HAP-1 (cell line): ENCODE results near the gene DPH5.
"Not testable (repeated sequence)": the region's sequence is repeated elsewhere in the genome, so short reads cannot be mapped to it uniquely, and the experiment has no call there.

Experiments used
- DNase-seq, 2 experiments: peaks; one replicate each; pipeline ENCODE4 v3.0.0-alpha.2; 2016 to 2020; ENCODE audit warnings: low spot score in 2 of 2
- H3K27me3 ChIP-seq: fragments of 250-450 bp; sonication (Bioruptor Pico); 2 replicates; pipeline ENCODE4 v1.5.1; 2020; ENCODE audit warnings: low read depth, mild to moderate bottlenecking, moderate library complexity
- H3K36me3 ChIP-seq: fragments of 250-450 bp; sonication (Bioruptor Pico); replicated peaks from 2 replicates; pipeline ENCODE4 v1.5.1; 2020; ENCODE audit warnings: mild to moderate bottlenecking
- H3K4me1 ChIP-seq: fragments of 250-450 bp; sonication (Bioruptor Pico); 2 replicates; pipeline ENCODE4 v1.5.1; 2020; ENCODE audit warnings: mild to moderate bottlenecking
- H3K4me3 ChIP-seq: fragments of 250-450 bp; sonication (Bioruptor Pico); 2 replicates; pipeline ENCODE4 v1.5.1; 2020; ENCODE audit warnings: mild to moderate bottlenecking, moderate library complexity
- H3K9me3 ChIP-seq: fragments of 250-450 bp; sonication (Bioruptor Pico); 2 replicates; pipeline ENCODE4 v1.5.1; 2020; ENCODE audit warnings: mild to moderate bottlenecking, moderate library complexity
- in situ Hi-C: fragments of 300-500 bp; cut with MboI; formaldehyde crosslinking; loops from 3 replicates; pipeline ENCODE4 v1.14.3; 2020; ENCODE audit warnings: low sequenced_read_pairs, inconsistent platforms, mixed read lengths

The DPH5 gene

GRCh38 chr1:100953960-100954730 is 71.4 kb downstream of the DPH5 start:
- Histone ChIP-seq H3K36me3 (no peaks in the 10 kb centered on the region), H3K27me3 (no peaks in the 10 kb centered on the region), H3K4me3 (no peak overlapping the region), H3K9me3 (no peaks in the 10 kb centered on the region), H3K4me1 (peaks cover 22% of the 10 kb centered on the region)
- peak; percentile 52 to 89 for DNase-seq
- in situ Hi-C loops = no loop called here

- H3K4me1 ChIP-seq = peaks cover 23% of the 10 kb centered on the region
- DNase-seq, H3K27me3 ChIP-seq, H3K9me3 ChIP-seq, H3K4me3 ChIP-seq, in situ Hi-C loops, H3K36me3 ChIP-seq: not testable (repeated sequence)
Measured at GRCh38 chr1:100952970-100953369, 72.6 kb downstream of the DPH5 start.

GRCh38 chr1:100952104-100952745 is 73.4 kb downstream of the DPH5 start:
- no peaks in the 10 kb centered on the region for H3K9me3 ChIP-seq
- in situ Hi-C loops = no loop called here
- DNase-seq = no peak
- H3K36me3 ChIP-seq = no peaks in the 10 kb centered on the region; the same call in 1 of the 2 replicates
- no peak overlapping the region for H3K4me3 ChIP-seq
- H3K27me3 ChIP-seq = no peaks in the 10 kb centered on the region
- peaks cover 23% of the 10 kb centered on the region for H3K4me1 ChIP-seq

GRCh38 chr1:100950781-100951180 is 74.8 kb downstream of the DPH5 start:
- no peak for DNase-seq
- no peaks in the 10 kb centered on the region for H3K9me3 ChIP-seq
- H3K4me1 ChIP-seq = peaks cover 23% of the 10 kb centered on the region
- no peak overlapping the region for H3K4me3 ChIP-seq
- no peaks in the 10 kb centered on the region; the same call in 1 of the 2 replicates for H3K36me3 ChIP-seq
- H3K27me3 ChIP-seq = no peaks in the 10 kb centered on the region
- in situ Hi-C loops = no loop called here

- no peaks in the 10 kb centered on the region; the same call in 1 of the 2 replicates for H3K36me3 ChIP-seq
- H3K9me3 ChIP-seq = no peaks in the 10 kb centered on the region
- H3K4me3 ChIP-seq = no peak overlapping the region
- in situ Hi-C loops = no loop called here
- no peaks in the 10 kb centered on the region for H3K27me3 ChIP-seq
- peaks cover 23% of the 10 kb centered on the region for H3K4me1 ChIP-seq
- DNase-seq = no peak
Measured at GRCh38 chr1:100950337-100950736, 75.2 kb downstream of the DPH5 start.

- H3K4me3 ChIP-seq, H3K27me3 ChIP-seq, in situ Hi-C loops, H3K36me3 ChIP-seq, H3K9me3 ChIP-seq: not testable (repeated sequence)
- peaks cover 22% of the 10 kb centered on the region for H3K4me1 ChIP-seq
- DNase-seq = peak; percentile 23 to 81
Measured at GRCh38 chr1:100949515-100950158, 75.9 kb downstream of the DPH5 start.

- H3K36me3 ChIP-seq, DNase-seq, H3K27me3 ChIP-seq, in situ Hi-C loops, H3K9me3 ChIP-seq, H3K4me3 ChIP-seq: not testable (repeated sequence)
- H3K4me1 ChIP-seq = peaks cover 17% of the 10 kb centered on the region
Measured at GRCh38 chr1:100948721-100949405, 76.7 kb downstream of the DPH5 start.

- H3K36me3 ChIP-seq, in situ Hi-C loops, H3K27me3 ChIP-seq, H3K4me3 ChIP-seq, H3K4me1 ChIP-seq, DNase-seq, H3K9me3 ChIP-seq: not testable (repeated sequence)
Measured at GRCh38 chr1:100947816-100948215, 77.8 kb downstream of the DPH5 start.

GRCh38 chr1:100946064-100946463 is 79.5 kb downstream of the DPH5 start:
- H3K36me3 ChIP-seq, H3K4me3 ChIP-seq, in situ Hi-C loops, DNase-seq, H3K27me3 ChIP-seq, H3K4me1 ChIP-seq, H3K9me3 ChIP-seq: not testable (repeated sequence)

GRCh38 chr1:100943533-100943932 is 82.1 kb downstream of the DPH5 start:
- in situ Hi-C loops = no loop called here
- Histone ChIP-seq H3K4me3 (no peak overlapping the region), H3K9me3 (no peaks in the 10 kb centered on the region), H3K36me3 (no peaks in the 10 kb centered on the region; the same call in 1 of the 2 replicates), H3K4me1 (no peaks in the 10 kb centered on the region), H3K27me3 (no peaks in the 10 kb centered on the region)
- no peak for DNase-seq

- in situ Hi-C loops = no loop called here
- no peaks in the 10 kb centered on the region for H3K27me3 ChIP-seq
Measured at GRCh38 chr1:100942304-100943046, 83.1 kb downstream of the DPH5 start.

GRCh38 chr1:100941580-100942216 is 83.9 kb downstream of the DPH5 start:
- Histone ChIP-seq H3K9me3 (no peaks in the 10 kb centered on the region), H3K4me1 (no peaks in the 10 kb centered on the region), H3K36me3 (no peaks in the 10 kb centered on the region; the same call in 1 of the 2 replicates), H3K27me3 (no peaks in the 10 kb centered on the region), H3K4me3 (no peak overlapping the region)
- DNase-seq = no peak
- in situ Hi-C loops = no loop called here

More at GRCh38 chr1:100942304-100943046, 83.1 kb downstream of the DPH5 start:
- Histone ChIP-seq H3K36me3 (no peaks in the 10 kb centered on the region; the same call in 1 of the 2 replicates), H3K4me1 (no peaks in the 10 kb centered on the region), H3K9me3 (no peaks in the 10 kb centered on the region), H3K4me3 (no peak overlapping the region)
- no peak for DNase-seq

GRCh38 chr1:100941098-100941527 is 84.5 kb downstream of the DPH5 start:
- no peaks in the 10 kb centered on the region for H3K27me3 ChIP-seq
- no peaks in the 10 kb centered on the region for H3K4me1 ChIP-seq
- no peaks in the 10 kb centered on the region; the same call in 1 of the 2 replicates for H3K36me3 ChIP-seq
- H3K9me3 ChIP-seq = no peaks in the 10 kb centered on the region
- in situ Hi-C loops = no loop called here
- H3K4me3 ChIP-seq = no peak overlapping the region
- no peak for DNase-seq
